NOMO-1 (cell line): Measurements from ENCODE around the gene TOX2.
A peak's percentile ranks its signal among the peaks of the same experiment; 100 is the strongest.

Experiments used
- DNase-seq, 2 experiments: peaks; one replicate each; lab custom pipeline; 2025; ENCODE audit not compliant: unreplicated experiment in 2 of 2; lab: John Stamatoyannopoulos, UW

The TOX2 gene

DNA sequence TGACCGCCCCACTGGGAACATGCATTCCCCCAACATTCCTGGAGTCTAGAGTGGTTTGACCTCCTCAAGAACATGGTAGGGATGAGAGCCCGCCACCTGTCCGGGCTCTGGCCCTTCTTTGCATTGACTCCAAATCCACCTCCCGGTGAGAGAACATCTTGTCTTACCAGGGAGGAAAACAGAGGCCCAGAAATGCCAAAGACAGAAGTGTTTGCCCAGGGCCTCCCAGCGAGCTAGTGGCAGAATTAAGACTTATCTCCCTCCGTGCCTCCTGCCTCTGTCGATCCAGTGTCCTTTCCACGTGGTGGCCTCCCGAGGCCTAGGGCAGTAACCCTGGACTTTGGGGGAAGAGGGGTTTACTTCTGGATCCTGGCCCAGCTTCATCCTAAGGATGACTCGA is 137.5 kb downstream of the TOX2 start:
- no peak for DNase-seq

DNA sequence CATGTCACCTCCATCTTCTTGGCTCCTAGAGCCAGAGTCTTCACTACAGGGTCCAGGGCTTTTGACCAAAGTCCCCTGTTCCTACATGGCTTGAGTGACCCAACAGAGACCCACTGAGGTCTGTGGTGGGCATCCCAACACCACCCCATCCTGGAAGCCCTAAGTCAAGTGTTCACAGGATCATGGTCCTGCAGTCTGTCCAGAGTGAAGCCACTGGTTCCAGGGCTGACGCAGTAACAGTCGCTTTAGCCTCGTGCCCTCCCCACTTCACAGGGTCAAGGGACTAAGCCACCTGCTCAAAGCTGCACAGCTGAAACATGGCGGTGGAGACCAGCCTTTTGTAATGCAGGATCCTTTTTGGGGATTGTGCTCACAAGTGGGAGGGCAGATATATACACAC is 138.4 kb downstream of the TOX2 start:
- DNase-seq = no peak

DNA sequence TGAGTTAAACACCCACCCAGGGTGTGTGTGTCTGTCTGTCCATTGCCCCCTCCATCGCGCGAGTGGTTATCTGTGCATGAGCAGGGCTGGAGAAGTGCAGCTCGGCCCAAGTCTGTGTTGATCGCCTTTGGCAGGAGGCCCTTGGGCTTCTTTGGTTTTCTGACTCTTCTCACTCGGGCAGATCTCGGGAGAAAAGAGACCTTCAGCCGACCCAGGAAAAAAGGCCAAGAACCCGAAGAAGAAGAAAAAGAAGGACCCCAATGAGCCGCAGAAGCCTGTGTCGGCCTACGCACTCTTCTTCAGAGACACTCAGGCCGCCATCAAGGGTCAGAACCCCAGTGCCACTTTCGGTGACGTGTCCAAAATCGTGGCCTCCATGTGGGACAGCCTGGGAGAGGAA is 139.5 kb downstream of the TOX2 start:
- no peak for DNase-seq

DNA sequence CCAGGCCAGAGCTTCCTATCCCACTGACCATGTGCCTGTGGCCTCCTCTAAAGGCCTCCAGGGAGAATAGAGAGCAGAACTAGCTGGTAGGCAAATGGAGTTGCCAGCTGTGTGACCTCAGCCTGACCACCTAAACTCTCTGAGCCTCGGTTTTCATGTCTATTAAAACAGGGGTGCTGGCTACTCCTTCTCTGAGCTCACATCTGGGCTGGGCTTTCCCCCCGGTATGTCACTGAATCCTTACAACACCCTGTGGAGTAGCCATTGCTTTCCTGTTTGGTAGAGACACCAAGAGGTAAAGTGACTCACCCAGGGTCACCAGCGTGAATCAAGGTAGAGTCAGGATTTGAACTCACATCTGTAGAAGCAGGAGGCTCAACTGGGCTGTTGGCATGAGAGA is 140.2 kb downstream of the TOX2 start:
- no peak for DNase-seq

DNA sequence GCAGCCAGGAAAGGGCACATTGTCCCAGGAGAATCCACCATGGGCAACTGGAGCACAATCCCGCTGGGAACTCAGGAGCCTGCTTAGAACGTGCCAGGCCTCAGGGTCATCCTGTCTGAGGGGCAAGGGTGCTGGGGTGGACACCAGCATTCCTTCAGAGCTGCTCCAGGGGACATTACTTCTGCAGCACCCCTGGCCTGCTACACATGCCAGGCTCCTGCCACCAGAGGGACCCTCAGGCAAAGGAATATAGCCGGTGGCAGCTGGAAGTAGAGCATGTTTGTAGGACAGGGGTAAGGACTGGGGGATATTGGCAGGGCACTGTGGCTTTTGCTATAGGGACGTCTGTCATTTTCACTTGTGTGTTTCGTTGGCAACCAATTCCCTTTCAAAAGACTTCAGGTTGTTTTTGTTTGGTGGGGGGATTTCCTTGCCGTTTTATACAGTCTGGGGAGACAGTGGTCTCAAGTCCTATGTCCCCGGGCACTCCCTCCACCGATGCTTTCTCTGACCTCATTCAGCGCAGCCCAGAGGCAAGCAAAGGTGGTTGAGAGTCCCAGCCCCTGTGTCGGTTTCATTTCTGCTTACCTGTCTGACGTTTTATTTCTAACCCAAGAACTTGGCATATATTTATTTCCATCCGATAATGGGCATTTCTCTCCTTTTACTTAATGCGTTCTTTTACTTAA is 141.5 kb downstream of the TOX2 start:
- DNase-seq = peak; percentile 38 to 54

DNA sequence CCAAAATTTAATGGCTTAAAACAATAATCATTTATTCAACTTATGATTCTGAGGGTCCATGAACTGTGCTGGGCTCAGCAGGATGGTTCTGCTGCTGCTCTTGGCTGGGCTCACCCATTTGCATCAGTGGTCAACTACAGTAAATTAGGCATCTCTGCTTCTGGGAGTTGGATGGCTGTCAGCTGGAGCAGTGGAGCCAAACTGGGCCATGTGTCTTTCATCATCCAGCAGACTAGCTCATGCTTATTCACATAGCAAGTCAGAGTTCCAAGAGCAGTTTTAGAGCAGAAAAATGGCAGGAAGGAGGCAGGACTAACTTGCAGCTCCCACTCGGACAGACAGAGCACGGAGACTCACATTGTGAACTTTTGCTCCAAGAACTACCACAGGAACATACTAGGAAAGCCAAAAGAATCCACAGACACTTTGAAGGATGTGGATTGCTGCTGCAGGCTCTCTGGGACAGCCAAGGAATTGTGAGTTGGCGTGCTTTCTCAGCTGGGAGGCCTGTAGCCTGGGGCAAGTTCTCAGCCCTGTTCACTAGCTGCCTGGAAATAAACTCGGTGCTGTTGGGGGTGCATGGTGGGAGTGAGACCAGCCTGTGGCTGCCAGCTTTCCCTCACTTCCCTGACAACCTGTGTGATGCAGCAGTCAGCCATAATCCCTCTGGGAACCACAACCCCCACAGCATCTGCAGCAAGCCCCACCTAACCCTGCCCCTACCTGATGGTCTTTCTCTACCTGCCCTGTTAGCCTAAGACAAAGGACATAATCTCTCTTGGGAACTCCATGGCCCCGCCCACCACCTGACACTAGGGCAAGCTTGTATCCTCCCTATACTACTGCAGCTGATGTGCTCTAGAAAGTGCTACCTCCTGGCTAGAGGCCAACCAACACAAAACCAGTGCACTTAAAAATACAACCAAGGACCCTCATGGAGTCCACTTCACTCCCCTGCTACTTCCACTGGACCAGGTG is 143.3 kb downstream of the TOX2 start:
- DNase-seq = no peak

DNA sequence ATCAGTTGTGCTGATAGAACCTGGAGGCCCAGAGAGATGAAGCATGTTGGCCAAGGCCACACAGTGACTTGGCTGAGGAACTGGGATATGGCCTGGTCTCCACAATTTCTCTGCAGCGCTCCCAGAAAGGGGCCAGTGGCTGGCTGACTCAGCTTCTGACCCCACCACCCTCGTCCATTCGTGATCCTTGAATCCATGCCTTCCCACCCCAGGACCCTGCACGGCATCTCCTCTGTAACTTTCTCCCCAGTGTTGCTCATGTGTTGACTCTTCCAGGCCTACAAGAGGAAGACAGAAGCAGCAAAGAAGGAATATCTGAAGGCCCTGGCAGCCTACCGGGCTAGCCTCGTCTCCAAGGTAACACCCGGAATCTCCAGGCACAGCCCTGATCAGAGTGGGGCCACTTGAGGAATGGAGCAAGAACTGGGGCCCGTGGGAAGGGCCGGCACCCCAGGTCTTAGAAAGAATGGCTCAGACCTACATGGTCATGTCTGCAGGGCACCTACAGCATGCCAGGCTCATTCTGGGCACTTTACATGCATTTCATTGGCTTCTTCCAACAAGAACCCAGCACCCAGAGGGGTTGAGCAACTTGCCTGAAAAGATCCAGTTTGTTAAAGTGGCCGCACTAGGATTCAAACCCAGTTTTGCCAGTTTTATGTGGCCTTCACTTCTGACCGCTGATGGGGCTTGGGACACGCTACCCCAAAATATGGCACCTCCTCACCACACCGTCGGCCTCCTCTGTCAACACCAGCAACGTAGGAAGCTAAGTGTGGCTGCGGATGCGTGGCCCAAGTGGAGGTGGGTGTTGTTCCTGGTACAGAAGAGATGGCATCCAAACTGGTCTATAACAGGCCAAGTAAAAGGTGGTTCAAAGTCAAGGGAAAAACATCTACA is 150.1 kb downstream of the TOX2 start:
- no peak for DNase-seq

DNA sequence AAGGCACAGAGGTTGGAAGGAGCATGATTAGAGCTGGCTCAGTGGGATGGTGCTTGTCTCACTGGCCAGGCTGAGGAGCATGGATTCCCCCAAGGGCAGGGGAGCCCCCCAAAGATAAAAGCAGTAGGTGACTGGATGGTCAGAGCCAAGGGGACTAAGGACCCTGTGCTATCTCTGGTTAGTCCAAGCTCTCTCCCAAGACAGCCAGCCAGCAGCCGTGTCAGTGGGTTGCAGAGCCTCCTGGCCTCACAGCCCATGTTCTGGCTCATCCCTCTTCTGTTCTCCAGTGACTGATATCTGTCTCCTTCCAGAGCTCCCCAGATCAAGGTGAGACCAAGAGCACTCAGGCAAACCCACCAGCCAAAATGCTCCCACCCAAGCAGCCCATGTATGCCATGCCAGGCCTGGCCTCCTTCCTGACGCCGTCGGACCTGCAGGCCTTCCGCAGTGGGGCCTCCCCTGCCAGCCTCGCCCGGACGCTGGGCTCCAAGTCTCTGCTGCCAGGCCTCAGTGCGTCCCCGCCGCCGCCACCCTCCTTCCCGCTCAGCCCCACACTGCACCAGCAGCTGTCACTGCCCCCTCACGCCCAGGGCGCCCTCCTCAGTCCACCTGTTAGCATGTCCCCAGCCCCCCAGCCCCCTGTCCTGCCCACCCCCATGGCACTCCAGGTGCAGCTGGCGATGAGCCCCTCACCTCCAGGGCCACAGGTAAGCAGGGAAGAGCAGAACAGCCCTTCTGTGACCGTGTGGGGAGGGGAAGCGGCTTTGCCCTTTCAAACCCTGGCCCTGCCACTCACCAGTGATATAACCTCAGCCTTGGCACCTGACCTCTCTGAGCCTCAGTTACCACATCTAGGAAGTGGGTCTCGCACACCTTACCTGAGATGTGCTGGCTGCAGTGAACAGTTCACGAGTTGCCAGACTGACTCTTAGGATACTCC is 151.0 kb downstream of the TOX2 start:
- no peak for DNase-seq

DNA sequence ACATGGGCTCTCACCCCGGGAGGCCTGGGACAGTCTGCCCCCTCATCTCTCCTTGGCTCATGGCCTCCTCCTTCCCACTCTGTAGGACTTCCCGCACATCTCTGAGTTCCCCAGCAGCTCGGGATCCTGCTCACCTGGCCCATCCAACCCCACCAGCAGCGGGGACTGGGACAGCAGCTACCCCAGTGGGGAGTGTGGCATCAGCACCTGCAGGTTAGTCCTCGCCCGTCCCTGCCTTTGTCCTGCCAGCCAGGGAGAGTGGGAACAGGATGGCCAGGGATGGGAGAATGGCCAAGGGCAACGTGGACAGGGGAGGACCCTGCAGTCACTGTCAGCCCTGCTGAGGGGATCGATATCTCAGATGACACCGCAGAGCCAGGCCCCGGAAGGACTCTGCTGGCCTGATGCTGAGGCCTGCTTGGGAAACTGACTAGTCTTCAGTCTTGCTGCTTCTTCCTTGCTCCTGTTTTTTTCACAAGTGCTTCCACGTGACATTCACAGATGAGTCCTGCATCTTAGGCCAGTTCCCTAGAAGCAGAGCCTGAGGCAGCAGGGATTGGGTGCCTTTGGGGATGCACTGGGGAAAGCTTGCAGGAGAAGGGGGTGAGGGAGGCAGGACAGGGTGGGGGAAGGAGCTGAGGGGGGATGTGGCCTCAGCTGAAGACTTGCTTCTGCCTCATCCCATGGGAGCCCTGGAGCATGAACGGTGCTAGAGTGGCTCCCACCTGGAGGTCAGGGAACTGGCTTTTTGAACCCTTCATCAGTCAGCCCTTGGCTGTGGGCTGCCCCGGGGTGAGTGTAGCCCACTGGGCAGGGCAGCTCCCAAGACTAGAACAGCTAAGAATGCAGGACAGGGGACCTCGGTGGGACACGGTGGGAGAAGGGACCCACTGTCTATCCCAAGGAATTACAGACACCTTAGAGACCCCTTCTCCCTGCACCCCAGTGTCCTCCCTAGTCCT is 152.3 kb downstream of the TOX2 start:
- no peak for DNase-seq

DNA sequence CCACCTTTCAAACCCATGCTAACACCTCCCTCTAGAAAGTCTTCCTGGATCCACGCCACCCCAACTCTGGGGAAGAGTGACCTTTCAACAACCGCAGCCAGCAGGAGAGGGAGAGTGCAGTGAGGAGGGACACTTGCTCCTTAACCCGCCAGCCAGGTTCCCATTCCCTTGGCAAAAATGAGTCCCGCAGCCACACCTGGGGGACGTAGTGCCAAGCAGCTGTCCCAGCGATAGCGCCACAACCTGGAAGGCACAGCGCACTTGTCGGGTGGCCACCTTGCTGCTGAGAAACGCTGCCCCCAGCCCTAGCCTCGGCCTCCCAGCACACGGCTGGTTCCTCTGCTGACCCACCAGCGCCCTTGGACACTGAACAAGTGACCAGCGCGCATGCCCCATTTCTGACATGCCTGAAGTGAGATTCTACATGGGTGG is 153.0 kb downstream of the TOX2 start:
- DNase-seq = no peak

DNA sequence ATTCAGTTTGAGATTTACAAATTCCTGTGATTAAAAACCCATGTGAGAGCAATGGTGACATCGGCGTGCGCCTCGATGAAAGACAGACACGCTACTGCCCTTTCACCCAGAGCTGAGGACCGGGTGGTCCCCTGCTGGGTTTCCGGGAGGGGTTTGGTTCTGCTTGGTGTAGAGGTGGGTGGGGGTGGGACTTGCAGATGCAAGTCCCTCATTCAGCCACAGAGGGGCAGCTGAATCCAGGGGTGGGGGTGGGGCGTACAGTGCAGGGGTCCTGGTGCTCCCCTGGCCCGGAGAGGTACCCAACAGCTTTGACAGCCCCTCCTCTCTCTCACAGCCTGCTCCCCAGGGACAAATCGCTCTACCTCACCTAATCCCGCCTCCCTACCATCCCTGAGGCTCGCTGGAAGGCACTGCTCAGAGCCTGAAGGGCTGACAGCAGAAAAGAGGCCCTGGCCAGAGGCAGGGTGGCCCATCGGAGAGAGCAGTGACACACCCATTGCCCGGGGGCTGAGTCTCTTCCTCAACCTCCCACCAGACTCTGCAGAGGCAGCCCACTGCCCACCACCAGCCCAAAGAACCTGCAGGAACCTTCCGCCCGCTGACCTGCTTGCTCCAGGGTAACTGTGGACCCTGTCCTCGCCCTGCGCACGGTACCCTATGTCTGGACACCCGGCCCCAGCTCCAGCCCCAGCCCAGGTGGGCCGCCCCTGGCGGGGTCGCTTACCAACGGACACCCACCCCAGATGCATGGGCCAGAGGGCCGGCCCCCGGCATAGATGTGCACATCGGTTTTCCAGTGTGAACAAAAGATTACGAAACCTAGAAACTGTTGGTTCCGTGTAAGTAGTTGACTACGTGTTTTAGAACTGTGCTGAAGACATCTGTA is 153.9 kb downstream of the TOX2 start:
- peak; percentile 57 to 79 for DNase-seq

DNA sequence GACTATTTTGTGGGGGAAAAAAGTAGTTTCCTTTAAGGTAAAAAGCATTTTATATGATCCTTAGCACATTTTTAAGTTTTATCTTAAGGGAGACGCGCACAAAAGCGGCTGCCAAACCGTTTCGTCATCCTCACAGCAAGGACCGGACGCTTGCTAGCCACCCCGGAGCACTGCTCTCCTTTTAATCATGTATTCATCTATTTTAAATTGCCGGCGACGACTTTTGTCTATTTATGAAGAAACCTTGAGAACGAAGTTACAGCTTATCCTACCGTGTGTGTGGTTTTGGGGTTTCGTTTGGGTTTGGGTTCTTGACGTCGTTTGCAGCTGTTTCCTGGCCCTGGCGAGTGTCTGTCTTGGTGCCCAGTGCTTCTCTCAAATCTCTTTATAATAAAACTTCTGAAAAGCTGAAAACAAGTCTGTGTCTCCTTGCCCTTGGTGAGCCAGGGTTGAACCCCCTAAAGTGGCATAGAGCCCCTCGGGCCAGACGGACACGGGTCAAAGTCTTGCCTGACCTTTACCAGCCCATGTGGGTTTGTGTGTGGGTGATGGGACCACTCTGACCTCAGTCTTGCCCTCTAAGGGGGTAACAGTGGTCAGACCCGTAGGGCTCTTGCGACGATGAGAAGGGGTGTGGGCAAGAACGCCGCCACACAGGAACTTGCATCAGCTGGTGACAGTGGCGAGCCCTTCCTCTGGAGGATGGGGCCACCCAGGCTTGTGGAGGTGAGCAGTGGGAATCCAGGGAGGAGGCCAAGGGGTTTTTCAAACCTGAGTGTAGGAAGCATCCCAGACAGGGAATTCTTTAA is 154.8 kb downstream of the TOX2 start:
- peak; percentile 36 to 77 for DNase-seq

DNA sequence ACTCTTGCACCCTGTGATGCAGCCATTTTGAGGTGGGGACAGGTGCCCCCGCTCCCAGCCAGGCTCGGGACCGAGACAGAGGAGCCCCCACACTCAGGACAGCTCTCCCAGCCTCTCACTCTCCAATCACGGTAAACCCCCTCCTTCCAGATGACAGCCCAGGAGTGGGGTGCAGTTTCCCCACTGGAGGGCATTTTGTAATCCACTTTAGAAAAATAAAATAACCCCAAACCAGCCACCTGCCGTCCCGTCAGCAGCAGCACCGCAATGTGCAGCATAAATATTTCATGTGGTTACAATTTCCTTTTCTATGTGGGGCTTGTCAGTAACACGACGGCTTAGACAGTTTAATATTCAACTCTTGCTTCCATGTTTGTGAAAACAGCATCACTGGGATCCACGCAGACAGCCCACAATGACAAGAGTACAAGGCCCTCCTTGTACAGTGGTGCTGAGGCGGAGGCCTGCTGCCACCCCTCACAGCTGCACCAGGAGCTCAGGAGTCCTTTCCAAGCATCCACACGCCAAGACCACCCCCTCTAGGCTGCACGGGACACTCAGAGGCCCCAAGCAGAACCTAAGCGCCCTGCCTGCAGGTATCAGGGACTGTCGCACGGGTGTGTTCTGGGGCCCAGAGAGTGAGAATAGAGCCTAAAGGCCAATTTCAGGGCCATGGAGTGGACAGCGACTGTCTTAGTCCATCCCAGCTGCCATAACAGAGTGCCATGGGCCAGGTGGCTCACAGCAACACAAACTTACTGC is 155.7 kb downstream of the TOX2 start:
- DNase-seq = peak; percentile 39 to 47

DNA sequence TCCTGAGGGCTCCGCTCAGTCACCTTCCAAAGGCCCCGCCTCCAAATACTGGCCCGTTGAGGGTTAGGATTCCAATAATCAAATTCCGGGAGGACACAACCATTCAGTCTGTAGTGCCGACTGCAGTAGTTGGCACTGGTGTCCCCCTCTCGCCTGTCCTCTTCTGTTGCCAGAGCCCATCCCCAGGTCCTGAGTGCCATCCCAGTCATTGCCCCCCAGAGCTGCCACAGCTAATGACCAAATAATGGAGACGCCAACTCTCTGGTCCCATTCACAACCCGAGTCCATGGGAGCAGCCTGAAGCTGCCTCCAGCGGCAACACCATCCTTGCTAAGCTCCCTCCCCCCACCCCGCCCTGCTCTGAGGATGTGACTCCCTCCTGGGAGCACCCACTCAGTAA is 156.4 kb downstream of the TOX2 start:
- no peak for DNase-seq

DNA sequence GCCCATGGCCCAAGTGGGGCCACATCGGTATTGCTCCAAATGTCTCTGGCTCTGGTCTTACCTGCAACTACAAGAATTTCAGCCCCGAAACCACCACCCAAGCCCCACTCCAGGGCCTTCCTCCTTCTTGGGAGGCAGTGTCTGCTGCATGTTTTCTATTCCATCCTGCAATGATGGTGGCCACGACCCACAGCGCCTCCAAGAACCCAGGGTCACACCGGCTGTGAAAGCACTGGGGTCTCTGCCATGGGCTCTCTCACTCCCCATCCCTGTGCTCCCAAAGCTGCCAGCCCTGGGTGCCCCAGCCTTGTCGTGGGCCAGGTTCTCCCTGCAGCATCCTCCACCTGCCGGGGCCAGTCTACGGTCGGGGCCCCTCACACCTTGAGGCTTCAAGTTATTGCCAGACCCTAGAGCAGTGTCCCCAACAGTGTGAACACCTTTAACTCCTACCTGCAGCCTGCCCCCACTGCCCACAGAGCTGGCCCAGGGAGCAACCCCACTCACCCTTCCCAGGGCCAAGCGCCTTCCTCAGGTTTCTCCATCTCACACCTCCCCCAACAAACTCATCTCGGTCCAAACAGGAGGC is 157.0 kb downstream of the TOX2 start:
- no peak for DNase-seq

DNA sequence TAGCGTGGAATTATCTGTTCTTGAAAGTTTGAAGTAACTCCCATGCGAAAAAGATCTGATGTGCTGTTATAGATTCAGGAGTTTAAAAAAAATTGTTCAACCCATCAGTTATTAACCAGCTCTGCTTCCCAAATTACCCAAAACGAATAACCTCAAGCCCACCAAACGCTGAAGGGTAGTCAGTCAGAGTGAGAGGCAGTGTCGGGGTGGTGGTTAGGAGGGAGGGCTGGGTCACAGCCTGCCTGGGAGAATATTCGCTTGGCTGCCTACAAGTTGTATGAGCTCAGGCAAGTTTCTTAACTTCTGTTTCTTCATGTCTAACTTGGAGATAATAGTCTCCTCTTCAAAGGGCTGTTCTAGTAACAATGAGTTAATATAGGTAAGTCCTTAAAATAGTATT is 157.7 kb downstream of the TOX2 start:
- no peak for DNase-seq
